Measurements from ENCODE around the gene KIRREL3. TPM values are rescaled to one million over a fixed set of nuclear protein-coding genes. Genes with fewer than 3 reads are reported as not detected.

KIRREL3 gene
- total and polyA plus RNA-seq, 9 donors = 0.25 to 5.3 (median 0.48) TPM

DNA sequence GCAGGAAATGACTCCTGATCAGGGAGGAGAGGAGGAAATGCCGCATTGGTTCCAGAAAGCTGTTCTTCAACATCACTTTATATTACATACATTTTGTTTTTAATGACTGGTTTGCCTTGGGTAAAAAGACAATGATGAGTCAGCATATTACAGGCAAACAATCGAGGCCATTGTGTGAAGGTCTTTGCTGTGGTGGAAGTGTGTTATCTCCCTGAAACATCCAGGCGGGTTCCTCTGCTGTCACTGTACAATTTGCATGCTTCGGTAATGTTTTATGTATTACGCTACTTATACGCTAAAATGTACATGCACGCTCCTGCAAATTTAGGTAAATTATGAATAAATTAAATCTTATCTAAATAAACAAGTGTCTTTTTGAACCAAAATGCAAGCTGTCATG lies 161.1 kb downstream of the KIRREL3 start:
- DNase-seq = no peak
- no peak for TF ChIP-seq EP300 (IDR thresholded peaks at IDR 0.05)
- TF ChIP-seq POLR2A (IDR thresholded peaks at IDR 0.05) = no peak
- TF ChIP-seq, protein P1, sequence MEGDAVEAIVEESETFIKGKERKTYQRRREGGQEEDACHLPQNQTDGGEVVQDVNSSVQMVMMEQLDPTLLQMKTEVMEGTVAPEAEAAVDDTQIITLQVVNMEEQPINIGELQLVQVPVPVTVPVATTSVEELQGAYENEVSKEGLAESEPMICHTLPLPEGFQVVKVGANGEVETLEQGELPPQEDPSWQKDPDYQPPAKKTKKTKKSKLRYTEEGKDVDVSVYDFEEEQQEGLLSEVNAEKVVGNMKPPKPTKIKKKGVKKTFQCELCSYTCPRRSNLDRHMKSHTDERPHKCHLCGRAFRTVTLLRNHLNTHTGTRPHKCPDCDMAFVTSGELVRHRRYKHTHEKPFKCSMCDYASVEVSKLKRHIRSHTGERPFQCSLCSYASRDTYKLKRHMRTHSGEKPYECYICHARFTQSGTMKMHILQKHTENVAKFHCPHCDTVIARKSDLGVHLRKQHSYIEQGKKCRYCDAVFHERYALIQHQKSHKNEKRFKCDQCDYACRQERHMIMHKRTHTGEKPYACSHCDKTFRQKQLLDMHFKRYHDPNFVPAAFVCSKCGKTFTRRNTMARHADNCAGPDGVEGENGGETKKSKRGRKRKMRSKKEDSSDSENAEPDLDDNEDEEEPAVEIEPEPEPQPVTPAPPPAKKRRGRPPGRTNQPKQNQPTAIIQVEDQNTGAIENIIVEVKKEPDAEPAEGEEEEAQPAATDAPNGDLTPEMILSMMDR (IDR thresholded peaks at IDR 0.05) = no peak
- Histone ChIP-seq H3K9me3 (no peaks in the 10 kb centered on the region), H3K36me3 (no peaks in the 10 kb centered on the region), H3K27ac (no peak overlapping the region), H3K27me3 (no peaks in the 10 kb centered on the region), H3K4me1 (ENCODE audit: insufficient read depth) (no peaks in the 10 kb centered on the region), H3K4me3 (no peak overlapping the region)
- 67 to 74% (median 72%) methylated on average over 7 of the region's 7 CpGs for WGBS, 3 donors
- intact Hi-C loops (cut with DNase I) = no loop called here

- DNase-seq = no peak
- Histone ChIP-seq H3K4me3 (no peak overlapping the region), H3K9me3 (no peaks in the 10 kb centered on the region), H3K36me3 (no peaks in the 10 kb centered on the region), H3K27ac (no peak overlapping the region), H3K4me1 (ENCODE audit: insufficient read depth) (no peaks in the 10 kb centered on the region), H3K27me3 (no peaks in the 10 kb centered on the region)
- TF ChIP-seq, protein P1 (IDR thresholded peaks at IDR 0.05) = no peak
- no peak for TF ChIP-seq EP300 (IDR thresholded peaks at IDR 0.05)
- no peak for TF ChIP-seq POLR2A (IDR thresholded peaks at IDR 0.05)
- 56 to 60% (median 57%) methylated on average over 5 of the region's 5 CpGs for WGBS, 3 donors
- intact Hi-C loops (cut with DNase I) = no loop called here
Measured at GRCh38 chr11:126838779-126839178, 161.8 kb downstream of the KIRREL3 start.

GRCh38 chr11:126837581-126837980 lies 163.0 kb downstream of the KIRREL3 start:
- 78 to 91% (median 79%) methylated on average over 3 of the region's 3 CpGs for WGBS, 3 donors
- no peak for DNase-seq
- intact Hi-C loops (cut with DNase I) = no loop called here
- H3K4me1 ChIP-seq (ENCODE audit: insufficient read depth) = no peaks in the 10 kb centered on the region
- TF ChIP-seq, protein P1 (IDR thresholded peaks at IDR 0.05) = no peak
- TF ChIP-seq POLR2A (IDR thresholded peaks at IDR 0.05) (no peak), EP300 (IDR thresholded peaks at IDR 0.05) (no peak)
- H3K27ac ChIP-seq = no peak overlapping the region
- no peaks in the 10 kb centered on the region for H3K27me3 ChIP-seq
- H3K36me3 ChIP-seq = no peaks in the 10 kb centered on the region
- H3K9me3 ChIP-seq = no peaks in the 10 kb centered on the region
- no peak overlapping the region for H3K4me3 ChIP-seq

DNA sequence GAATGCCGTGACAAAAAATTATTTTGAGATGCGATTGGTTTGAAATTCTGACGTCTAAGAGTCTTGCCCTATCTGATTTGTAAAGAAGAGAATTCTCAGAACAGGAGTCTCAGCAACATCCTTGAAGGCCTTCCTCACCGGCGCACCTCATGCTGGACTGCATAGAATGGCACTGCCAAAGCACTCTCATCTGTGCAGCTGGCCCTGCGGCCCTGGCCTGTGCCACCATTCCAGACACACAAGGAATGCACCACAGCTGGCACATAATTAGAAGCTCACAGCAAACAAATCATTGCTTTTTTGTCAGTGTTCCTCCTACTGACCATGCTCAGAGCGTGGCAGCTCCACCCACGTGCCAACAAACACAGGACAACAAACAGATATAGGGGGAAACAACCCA lies 166.0 kb downstream of the KIRREL3 start:
- Histone ChIP-seq H3K27me3 (no peaks in the 10 kb centered on the region), H3K36me3 (no peaks in the 10 kb centered on the region), H3K27ac (no peak overlapping the region), H3K9me3 (no peaks in the 10 kb centered on the region), H3K4me3 (no peak overlapping the region), H3K4me1 (ENCODE audit: insufficient read depth) (no peaks in the 10 kb centered on the region)
- DNase-seq = no peak
- intact Hi-C loops (cut with DNase I) = no loop called here
- WGBS, 3 donors = 74 to 75% (median 75%) methylated on average over 8 of the region's 8 CpGs
- TF ChIP-seq, protein P1 (IDR thresholded peaks at IDR 0.05) = no peak
- TF ChIP-seq POLR2A (IDR thresholded peaks at IDR 0.05) = no peak
- TF ChIP-seq EP300 (IDR thresholded peaks at IDR 0.05) = no peak

Data from ovary (tissue), 9 donors.